Endometrium (tissue), 2 donors: ENCODE data around the gene KRT35.

ENCODE experiments used
- FAIRE-seq: peaks from 2 replicates; lab custom pipeline; 2012; peaks lifted over from hg19 to GRCh38; lab: Jason Lieb, UNC
- donor health status: control.
- donor health status: control.

Gene KRT35

DNA sequence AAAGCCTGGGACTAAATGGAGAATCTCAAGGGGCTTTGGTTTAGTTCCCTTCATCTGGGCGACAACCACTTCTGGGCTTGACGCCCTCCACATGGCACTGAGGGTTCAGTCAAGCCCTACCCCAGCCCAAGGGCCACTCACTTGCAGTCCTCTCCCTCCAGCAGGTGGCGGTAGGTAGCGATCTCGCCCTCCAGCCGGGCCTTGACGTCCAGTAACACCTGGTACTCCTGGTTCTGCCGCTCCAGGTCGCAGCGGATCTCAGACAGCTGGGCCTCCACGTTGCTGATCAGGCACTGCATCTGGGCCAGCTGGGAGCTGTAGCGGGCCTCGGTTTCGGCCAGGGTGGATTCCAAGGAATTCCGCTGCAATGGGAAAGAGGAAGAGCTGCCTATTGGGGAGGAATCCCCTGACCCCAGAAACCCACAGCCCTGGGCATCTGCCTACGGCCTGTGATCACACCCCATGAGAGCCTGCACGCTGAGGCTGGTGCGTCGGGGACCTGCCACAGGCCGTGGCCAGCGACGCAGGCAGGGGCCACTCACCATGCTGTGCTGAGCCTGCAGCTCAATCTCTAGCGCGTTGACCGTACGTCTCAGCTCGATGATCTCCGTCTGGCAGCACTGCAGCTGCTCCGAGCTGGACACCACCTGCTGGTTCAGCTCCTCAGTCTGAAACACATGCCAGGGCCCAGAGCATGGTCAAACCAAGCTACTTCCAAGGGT is 6.0 kb upstream of the KRT35 start:
- FAIRE-seq: no peak

- no peak for FAIRE-seq
These were observed 5.4 kb upstream of the KRT35 start for GRCh38 chr17:41486316-41486715.

- no peak for FAIRE-seq
These were observed 4.3 kb upstream of the KRT35 start for GRCh38 chr17:41484920-41485904.

DNA sequence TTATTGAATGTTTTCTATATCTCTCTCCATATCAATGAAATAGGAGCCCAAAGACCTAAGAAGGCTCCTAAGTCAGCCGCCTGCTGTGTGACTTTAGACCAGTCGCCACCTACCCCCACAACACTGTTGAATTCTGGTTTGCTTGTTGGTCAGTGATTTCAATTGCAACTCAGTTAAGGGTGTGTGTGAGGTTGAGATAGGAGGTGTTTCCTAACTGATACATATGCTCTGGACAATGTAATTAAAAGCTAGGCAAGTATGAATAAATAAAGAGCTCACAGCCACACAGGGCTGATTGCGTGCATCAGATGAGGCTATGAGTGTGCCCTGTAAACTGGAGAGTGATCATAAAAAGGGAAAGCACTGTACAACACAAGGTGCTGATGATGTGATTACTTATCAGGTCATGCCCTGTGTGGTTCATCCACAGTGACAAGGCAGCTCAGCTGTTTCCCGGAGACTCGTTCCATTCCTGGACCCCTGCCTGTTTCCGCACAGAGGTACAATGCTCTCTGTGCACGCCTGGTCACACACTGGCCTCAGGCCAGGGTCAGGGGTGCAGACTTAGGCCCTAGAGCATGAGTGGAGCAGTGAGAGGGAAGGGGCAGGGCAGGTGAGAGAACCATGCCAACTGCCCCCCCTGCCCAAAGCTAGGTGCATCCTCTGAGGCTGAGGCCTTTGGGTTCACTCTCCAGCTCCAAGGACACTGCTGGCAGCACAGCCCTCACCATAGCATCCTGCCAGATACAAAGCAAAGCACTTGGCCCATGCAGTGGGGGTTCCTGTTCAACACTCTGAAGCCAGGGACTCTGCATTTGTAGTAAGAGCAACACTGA is 3.3 kb upstream of the KRT35 start:
- no peak for FAIRE-seq

DNA sequence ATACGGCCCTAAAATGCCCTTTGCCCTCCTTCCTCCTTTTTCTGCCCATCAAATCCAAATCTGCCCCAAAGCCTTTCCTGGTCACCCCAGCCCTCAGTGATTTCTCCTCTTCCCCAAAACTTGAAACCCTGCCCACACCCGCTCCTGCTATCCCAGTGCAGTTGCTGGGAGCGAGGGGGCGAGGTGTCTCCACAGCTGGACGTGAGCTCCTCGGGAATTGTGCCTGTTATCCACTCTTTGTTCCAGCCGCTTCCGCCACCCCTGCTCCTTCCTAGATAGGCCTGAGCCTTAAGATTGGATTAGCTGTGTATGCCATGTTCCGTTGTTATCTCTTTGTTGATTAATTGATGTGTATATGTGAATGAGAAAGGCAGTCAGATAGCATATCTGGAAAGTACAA is 2.6 kb upstream of the KRT35 start:
- no peak for FAIRE-seq

- FAIRE-seq: no peak
These were observed 370 bp downstream of the KRT35 start for GRCh38 chr17:41480581-41480980.

- no peak for FAIRE-seq
These were observed 815 bp downstream of the KRT35 start for GRCh38 chr17:41480136-41480535.

- FAIRE-seq: no peak
These were observed 2.7 kb downstream of the KRT35 start for GRCh38 chr17:41478237-41478636.

- FAIRE-seq: no peak
These were observed 3.8 kb downstream of the KRT35 start for GRCh38 chr17:41476866-41477815.

GRCh38 chr17:41475421-41475820 is 5.5 kb downstream of the KRT35 start:
- no peak for FAIRE-seq

DNA sequence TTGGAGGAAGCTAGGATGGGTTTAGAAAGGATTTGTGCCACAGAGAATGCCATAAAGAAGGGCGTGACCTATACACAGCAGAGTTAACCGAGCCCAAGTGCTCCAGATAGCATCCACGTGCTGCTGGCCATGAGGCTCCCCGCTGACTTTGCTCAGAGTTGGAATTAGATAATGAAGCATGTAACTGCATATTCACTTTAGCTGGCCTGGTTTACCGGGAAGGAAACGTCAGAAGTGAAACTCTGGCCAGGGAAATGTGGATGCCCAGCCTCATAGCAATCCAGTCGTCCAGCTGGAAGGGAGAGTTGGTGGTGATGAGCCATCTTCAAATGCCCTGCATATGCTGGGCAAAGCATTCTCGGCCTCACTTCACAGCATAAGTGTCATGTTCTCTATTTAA is 6.1 kb downstream of the KRT35 start:
- no peak for FAIRE-seq

DNA sequence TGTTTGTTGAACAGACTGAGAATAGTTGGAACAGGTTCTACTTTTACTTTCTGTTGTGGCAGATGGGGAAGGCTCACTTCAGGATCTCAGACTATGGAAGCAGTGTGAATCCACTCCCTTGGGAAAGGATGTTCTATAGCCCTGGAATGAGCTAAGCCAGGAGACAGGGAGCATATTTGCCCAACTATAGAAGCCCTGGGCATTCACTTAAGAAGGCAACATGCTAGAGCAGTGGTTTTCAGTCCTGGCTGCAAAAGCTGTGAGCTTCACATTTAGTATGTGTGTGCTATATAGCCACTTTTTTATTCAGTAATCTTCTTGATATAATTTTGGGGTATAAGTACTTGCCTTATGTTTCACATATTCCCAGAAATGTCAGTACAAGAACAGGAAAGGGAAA is 12.6 kb downstream of the KRT35 start:
- no peak for FAIRE-seq

- FAIRE-seq: no peak
These were observed 13.4 kb downstream of the KRT35 start for GRCh38 chr17:41467561-41467960.

DNA sequence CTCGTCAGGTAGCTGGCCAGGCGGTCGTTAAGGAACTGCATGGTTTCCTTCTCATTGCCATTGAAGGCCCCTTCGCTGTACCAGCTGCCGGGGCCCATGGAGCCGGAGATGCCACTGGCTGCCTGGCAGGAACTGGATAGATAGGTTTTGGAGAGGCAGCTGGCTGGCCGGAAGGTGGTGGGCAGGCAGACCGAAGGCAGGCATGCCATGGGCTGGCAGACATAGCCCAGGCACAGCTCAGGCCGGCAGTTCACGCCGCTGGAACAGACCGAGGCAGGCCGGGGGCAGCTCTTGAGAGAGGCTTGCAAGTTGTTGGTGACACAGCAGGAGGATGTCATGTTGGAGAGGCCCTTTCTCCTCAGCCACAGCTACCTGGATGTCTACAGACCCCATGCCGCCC is 14.0 kb downstream of the KRT35 start, which contains the start of gene KRT32:
Gene KRT32, minus strand, starts transcription at position 399 of the 400 bp plus-strand sequence. Its CDS starts 61 bp downstream, at position 338.
- no peak for FAIRE-seq

DNA sequence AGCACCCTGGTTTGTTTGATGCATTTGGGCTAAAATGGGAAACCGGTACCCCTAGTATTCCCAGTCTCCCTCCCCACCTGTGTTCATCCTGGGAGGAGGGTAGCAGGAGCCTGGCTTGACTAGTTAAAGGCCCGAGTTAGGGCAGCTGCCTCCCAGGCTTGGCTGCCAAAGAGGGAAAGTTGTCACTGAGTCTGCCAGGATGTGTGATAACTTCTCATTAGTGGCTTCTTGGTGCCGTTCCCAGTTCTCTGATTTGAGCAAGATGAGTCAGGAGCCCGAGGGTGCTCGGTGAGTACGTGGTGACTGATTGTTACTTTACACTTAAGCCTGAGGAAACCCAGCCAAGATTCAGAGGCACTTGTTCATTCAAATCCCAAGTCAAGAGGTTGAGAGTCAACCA is 16.3 kb downstream of the KRT35 start:
- FAIRE-seq: no peak

DNA sequence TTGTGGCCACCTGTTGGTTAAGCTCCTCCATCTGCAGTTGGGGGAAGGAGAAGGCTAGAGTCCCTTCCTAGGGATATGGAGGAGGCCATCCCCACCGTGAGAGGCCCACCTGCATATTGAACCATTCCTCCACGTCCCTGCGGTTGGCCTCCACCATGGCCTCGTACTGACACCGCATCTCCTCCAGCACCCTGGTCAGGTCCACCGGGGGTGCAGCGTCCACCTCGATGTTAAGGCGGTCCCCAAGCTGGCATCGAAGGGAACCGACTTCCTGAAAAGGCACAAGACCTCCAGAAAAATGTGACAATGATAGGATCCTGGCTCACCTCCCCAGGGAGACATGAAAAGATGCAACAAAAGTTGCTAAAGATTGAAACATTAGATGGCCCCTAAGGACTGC is 16.8 kb downstream of the KRT35 start:
- no peak for FAIRE-seq

DNA sequence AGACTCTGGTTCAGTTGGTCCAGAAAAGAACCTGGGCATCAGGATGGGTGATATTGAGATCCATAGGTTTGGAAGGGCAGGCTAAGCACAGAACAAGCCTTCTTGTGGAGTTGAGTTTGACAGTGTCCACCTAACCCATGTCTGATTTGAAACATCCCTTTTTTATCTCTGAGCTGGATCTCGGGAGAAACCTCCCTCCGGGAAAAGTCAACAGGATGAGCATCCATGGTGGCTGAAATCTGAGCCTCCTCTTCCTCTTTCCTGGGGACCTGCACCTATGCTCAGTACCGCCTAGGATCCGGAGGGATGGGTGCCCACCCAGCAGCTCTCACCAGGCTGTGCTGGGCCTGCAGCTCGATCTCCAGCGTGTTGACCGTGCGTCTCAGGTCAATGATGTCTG is 17.2 kb downstream of the KRT35 start:
- FAIRE-seq: no peak

- FAIRE-seq: no peak
These were observed 18.2 kb downstream of the KRT35 start for GRCh38 chr17:41462705-41463104.

- no peak for FAIRE-seq
These were observed 23.3 kb downstream of the KRT35 start for GRCh38 chr17:41457676-41458075.

DNA sequence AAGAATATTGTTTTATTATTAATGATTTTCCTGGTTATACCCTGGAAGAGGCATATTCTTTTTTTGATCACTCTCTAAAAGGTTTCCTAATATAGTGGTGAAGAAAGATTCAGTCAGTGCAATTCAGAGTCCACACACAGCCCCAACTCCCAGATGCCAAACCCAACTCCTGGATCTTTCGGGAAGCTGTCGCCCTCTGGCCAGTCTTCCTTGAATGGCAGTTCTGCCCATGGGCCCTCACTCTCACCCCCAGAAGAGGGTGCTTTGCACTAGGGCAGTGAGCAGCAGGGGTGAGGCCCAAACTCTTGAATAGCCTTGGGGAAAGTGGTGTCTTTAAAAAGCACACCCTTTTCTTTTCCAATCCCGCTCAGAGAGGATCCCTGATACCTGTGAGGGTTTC is 24.7 kb downstream of the KRT35 start:
- no peak for FAIRE-seq

- FAIRE-seq: no peak
These were observed 25.7 kb downstream of the KRT35 start for GRCh38 chr17:41455236-41455635.
